Ishikawa (cell line): ENCODE measurements around the gene CYP2S1.

Source experiments
- CEBPB ChIP-seq: IDR thresholded peaks from 2 replicates; pipeline ENCODE4 v1.6.1; 2012
- CREB1 ChIP-seq: IDR thresholded peaks from 2 replicates; pipeline ENCODE4 v1.6.1; 2012; ENCODE audit warnings: low read depth
- EGR1 ChIP-seq: IDR thresholded peaks from 2 replicates; pipeline ENCODE4 v1.6.1; 2012
- EP300 ChIP-seq: IDR thresholded peaks from 2 replicates; pipeline ENCODE4 v1.6.1; 2012; ENCODE audit warnings: borderline replicate concordance
- FOXM1 ChIP-seq: IDR thresholded peaks from 2 replicates; pipeline ENCODE4 v1.6.1; 2012; ENCODE audit warnings: low read depth, borderline replicate concordance
- NFIC ChIP-seq: IDR thresholded peaks from 2 replicates; pipeline ENCODE4 v1.6.1; 2012
- RAD21 ChIP-seq: IDR thresholded peaks from 2 replicates; pipeline ENCODE4 v1.6.1; 2012; ENCODE audit warnings: low read depth
- TAF1 ChIP-seq: IDR thresholded peaks from 2 replicates; pipeline ENCODE4 v1.6.1; 2012; ENCODE audit warnings: low read depth, mild to moderate bottlenecking
- TCF12 ChIP-seq: IDR thresholded peaks from 2 replicates; pipeline ENCODE4 v1.6.1; 2012; ENCODE audit warnings: low read depth
- TEAD4 ChIP-seq: IDR thresholded peaks from 2 replicates; pipeline ENCODE4 v1.6.1; 2012
- YY1 ChIP-seq: IDR thresholded peaks from 2 replicates; pipeline ENCODE4 v1.6.1; 2012; ENCODE audit warnings: low read depth
- ZBTB7A ChIP-seq: IDR thresholded peaks from 2 replicates; pipeline ENCODE4 v1.6.1; 2012; ENCODE audit warnings: low read depth
- TF ChIP-seq, protein P1 (sequence below): IDR thresholded peaks from 2 replicates; pipeline ENCODE4 v1.6.1; 2012
- TF ChIP-seq, protein P2 (sequence below): IDR thresholded peaks from 2 replicates; pipeline ENCODE4 v1.6.1; 2012; ENCODE audit warnings: low read depth, mild to moderate bottlenecking
- TF ChIP-seq, protein P3 (sequence below): IDR thresholded peaks from 2 replicates; pipeline ENCODE4 v1.6.1; 2012

Gene CYP2S1

DNA sequence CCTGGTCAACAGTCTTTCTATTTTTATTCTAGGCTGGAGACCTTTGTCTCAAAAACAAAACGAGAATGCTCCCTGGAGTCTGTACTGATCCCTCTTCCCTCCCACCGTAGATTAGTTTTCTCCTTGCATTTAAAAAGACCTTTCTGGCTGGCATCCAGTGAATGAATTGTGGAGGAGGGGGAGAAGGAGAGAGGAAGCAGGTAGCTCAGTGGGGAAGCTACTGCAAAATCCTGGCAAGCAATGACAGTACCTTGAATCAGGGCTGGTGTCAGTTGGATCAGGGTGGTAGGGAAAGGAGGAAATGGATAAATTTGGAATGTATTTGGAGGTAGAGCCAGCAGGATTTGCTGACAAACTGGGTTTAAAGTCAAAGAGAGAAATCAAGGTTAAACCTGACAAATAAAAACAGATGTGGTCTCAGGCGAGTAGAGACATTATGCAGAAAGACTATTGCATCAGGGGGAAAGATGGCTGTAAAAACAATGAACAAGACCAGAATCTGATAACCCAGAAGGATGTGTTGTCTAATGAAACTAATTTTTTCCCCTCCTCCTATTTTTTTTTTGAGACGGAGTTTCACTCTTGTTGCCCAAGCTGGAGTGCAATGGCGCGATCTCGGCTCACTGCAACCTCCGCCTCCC is 3.5 kb upstream of the CYP2S1 start:
- no peak for TF ChIP-seq NFIC
- no peak for TF ChIP-seq TAF1

DNA sequence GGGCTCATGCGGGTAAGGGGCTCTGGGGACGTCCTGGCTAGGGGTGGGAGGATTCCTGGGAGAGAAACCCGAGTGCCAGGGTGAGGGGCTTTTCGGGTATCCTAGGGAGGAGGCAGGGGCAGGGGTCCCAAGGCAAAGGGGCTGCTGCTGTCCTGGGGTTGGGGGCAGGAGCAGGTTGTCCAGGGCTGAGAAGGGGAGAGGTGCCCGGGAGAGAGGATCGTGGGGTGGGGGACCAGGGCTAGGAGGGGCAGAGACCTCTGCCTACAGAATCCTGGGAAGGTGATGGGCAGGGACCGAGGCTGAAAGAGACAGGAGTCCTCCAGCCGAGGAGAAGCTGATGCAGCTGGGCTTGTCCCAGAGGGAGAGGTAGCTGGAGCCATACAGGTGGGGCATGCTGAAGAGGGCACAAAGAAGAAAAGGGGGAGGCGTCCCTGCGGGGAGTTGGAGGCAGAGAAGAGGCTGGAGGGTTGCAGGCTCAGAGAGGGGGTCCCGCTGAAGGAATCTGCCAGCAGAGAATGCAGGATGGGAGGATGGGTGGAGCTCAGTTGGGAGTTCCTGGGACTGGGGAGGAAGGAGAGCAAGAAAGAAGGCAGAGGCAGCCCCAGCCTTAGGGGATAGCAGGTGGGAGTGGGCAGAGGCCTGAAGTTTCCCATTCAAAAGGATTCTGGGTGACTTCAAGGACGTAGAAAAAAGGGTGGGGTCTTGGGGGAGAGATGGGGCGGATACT is 574 bp downstream of the CYP2S1 start:
- TF ChIP-seq, protein P1, sequence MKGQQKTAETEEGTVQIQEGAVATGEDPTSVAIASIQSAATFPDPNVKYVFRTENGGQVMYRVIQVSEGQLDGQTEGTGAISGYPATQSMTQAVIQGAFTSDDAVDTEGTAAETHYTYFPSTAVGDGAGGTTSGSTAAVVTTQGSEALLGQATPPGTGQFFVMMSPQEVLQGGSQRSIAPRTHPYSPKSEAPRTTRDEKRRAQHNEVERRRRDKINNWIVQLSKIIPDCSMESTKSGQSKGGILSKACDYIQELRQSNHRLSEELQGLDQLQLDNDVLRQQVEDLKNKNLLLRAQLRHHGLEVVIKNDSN, result no peak
- TF ChIP-seq ZBTB7A, result no peak
- TF ChIP-seq, protein P2, sequence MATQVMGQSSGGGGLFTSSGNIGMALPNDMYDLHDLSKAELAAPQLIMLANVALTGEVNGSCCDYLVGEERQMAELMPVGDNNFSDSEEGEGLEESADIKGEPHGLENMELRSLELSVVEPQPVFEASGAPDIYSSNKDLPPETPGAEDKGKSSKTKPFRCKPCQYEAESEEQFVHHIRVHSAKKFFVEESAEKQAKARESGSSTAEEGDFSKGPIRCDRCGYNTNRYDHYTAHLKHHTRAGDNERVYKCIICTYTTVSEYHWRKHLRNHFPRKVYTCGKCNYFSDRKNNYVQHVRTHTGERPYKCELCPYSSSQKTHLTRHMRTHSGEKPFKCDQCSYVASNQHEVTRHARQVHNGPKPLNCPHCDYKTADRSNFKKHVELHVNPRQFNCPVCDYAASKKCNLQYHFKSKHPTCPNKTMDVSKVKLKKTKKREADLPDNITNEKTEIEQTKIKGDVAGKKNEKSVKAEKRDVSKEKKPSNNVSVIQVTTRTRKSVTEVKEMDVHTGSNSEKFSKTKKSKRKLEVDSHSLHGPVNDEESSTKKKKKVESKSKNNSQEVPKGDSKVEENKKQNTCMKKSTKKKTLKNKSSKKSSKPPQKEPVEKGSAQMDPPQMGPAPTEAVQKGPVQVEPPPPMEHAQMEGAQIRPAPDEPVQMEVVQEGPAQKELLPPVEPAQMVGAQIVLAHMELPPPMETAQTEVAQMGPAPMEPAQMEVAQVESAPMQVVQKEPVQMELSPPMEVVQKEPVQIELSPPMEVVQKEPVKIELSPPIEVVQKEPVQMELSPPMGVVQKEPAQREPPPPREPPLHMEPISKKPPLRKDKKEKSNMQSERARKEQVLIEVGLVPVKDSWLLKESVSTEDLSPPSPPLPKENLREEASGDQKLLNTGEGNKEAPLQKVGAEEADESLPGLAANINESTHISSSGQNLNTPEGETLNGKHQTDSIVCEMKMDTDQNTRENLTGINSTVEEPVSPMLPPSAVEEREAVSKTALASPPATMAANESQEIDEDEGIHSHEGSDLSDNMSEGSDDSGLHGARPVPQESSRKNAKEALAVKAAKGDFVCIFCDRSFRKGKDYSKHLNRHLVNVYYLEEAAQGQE, result no peak
- no peak for TF ChIP-seq FOXM1
- TF ChIP-seq RAD21, result no peak
- TF ChIP-seq, protein P3, sequence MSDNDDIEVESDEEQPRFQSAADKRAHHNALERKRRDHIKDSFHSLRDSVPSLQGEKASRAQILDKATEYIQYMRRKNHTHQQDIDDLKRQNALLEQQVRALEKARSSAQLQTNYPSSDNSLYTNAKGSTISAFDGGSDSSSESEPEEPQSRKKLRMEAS, result no peak
- TF ChIP-seq TEAD4, result no peak
- TF ChIP-seq CREB1, result no peak
- no peak for TF ChIP-seq TCF12

DNA sequence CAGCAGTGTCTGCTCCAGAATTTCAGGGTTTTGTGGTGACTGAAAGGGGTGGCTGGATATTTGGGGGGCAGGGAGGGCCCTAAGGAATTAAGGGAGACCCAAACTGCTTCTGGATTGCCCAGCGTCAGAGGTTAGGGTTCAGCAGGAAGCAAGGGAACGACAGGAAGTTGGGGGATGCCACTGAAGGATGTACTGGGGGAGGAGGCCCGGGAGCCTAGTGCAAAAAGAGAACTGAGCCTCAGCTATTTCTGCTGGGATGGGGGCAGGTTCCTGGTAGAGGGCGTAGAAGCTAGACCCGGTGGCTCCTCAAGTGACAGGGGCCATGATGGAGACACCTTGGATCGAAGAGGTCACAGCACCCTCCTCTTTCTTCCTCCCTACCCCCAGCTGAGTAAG is 1.1 kb downstream of the CYP2S1 start:
- no peak for TF ChIP-seq TCF12
- no peak for TF ChIP-seq TAF1
- no peak for TF ChIP-seq CREB1
- no peak for TF ChIP-seq RAD21
- TF ChIP-seq, protein P1, result no peak
- TF ChIP-seq ZBTB7A, result no peak
- TF ChIP-seq FOXM1, result no peak
- TF ChIP-seq TEAD4, result no peak
- TF ChIP-seq NFIC, result no peak
- TF ChIP-seq CEBPB, result no peak
- TF ChIP-seq EP300, result no peak
- no peak for TF ChIP-seq YY1
- TF ChIP-seq EGR1, result no peak

DNA sequence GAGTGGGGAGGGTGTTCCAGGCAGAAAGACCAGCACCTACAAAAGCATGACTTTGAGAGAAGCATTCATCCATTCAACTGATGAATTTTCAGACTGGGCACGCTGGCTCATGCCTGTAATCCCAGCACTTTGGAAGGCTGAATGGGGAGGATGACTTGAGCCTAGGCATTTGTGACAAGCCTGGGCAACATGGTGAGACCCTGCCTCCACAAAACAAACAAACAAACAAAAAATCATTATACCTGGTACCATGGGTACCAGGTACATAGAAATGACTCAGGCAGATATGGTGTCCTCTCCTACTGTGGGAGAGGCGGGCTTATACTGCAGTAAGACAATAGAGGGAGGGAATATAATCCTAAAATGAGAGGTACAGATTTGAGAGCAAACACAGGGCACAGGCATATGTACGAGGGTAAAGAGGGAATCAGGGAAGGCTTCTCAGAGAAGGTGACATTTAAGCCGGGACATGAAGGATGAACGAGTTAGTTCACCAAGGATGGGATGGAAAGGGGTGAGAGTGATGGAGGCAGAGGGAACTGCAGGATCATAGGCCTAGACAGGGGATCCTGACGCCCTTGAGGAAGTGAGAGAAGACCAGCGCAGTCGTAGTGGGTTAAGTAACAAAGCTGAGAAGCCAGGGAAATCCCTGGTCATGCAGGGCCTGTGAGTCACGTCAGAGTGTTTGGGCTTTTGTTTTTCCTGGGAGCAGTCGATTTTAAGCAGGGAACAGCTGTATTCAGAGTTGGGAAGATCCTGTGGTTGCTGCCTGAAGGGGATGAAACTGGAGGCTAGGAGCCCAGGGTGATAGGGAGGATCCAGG is 2.9 kb downstream of the CYP2S1 start:
- TF ChIP-seq TEAD4 (no peak), EP300 (no peak), FOXM1 (no peak), RAD21 (no peak), TCF12 (no peak), NFIC (no peak), YY1 (no peak), ZBTB7A (no peak), EGR1 (no peak), TAF1 (no peak)

DNA sequence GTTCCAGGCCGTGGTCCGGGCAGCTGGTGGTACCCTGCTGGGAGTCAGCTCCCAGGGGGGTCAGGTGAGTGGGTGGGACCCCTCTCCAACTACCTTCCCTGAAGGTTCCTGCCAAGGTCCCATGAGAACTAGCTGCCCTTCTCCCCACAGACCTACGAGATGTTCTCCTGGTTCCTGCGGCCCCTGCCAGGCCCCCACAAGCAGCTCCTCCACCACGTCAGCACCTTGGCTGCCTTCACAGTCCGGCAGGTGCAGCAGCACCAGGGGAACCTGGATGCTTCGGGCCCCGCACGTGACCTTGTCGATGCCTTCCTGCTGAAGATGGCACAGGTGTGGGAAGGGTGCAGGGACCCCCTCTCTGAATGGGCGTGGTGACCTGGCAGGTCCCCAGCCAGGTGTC is 5.5 kb downstream of the CYP2S1 start:
- TF ChIP-seq EGR1, result no peak

DNA sequence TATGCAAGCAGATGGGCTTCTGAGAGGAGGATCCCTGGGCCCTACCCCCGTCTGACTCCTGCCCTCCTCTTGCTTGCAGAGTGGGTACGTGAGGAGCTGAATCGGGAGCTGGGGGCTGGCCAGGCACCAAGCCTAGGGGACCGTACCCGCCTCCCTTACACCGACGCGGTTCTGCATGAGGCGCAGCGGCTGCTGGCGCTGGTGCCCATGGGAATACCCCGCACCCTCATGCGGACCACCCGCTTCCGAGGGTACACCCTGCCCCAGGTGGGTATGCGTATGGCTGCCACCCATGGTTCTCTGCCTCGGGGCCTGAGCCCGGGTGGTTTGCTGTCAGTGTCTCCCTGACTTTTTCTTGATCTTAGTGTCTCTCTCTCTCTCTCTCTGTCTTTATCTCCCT is 10.4 kb downstream of the CYP2S1 start:
- TF ChIP-seq TCF12 (no peak), CEBPB (no peak), EP300 (no peak), TEAD4 (no peak), TAF1 (no peak)
- TF ChIP-seq, protein P2, result no peak
- TF ChIP-seq, protein P1, result no peak
